Measurements from ENCODE around the gene THUMPD3. TPM values are rescaled to one million over a fixed set of nuclear protein-coding genes. Genes with fewer than 3 reads are reported as not detected.

THUMPD3 gene
- total and polyA plus RNA-seq, 9 of the 15 experiments (the other 6 are each of a cell fraction or from before 2014, with no cell fraction given) = 58.3 to 132 (median 113) TPM

DNA sequence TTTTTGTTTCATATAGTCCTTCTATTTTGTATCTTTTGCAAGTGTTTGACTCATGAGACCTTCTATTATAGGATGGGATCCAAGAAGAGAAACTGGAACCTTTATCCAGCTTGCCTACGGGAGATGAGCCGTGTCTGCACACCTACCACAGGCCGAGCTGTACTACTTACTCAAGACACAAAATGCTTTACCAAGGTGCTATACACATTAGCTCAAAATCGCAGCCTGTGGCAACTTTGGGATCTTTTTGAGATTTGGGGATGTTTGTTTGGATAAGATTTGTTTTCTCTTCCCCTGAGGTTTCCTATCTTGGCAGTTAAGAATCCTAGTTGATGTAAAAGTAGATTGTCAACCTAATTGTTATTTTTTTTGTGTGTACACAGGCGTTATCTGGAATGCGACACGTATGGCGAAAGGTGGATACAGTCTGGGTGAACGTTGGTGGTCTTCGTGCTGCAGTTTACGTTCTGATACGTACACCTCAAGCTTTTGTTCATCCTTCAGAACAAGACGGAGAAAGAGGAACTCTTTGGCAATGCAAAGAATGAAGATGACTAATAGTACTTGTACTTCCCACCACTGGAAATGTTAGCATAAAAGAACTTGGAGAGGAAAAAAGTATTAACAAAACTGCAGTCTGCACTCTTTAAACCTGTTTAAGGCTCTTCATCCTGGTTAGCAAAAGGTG, 21.4 kb downstream of the THUMPD3 start (continued):
- TF ChIP-seq ESRRA (IDR thresholded peaks at IDR 0.05; ENCODE audit: borderline replicate concordance, low read depth) (no peak), SMAD1 (IDR thresholded peaks at IDR 0.05; ENCODE audit: low read depth, low read length, partially characterized antibody) (no peak)
- TF ChIP-seq, protein P1, sequence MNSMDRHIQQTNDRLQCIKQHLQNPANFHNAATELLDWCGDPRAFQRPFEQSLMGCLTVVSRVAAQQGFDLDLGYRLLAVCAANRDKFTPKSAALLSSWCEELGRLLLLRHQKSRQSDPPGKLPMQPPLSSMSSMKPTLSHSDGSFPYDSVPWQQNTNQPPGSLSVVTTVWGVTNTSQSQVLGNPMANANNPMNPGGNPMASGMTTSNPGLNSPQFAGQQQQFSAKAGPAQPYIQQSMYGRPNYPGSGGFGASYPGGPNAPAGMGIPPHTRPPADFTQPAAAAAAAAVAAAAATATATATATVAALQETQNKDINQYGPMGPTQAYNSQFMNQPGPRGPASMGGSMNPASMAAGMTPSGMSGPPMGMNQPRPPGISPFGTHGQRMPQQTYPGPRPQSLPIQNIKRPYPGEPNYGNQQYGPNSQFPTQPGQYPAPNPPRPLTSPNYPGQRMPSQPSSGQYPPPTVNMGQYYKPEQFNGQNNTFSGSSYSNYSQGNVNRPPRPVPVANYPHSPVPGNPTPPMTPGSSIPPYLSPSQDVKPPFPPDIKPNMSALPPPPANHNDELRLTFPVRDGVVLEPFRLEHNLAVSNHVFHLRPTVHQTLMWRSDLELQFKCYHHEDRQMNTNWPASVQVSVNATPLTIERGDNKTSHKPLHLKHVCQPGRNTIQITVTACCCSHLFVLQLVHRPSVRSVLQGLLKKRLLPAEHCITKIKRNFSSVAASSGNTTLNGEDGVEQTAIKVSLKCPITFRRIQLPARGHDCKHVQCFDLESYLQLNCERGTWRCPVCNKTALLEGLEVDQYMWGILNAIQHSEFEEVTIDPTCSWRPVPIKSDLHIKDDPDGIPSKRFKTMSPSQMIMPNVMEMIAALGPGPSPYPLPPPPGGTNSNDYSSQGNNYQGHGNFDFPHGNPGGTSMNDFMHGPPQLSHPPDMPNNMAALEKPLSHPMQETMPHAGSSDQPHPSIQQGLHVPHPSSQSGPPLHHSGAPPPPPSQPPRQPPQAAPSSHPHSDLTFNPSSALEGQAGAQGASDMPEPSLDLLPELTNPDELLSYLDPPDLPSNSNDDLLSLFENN (IDR thresholded peaks at IDR 0.05; ENCODE audit: low read depth in 2 of 2, low read length in 2 of 2) = no peak

DNA sequence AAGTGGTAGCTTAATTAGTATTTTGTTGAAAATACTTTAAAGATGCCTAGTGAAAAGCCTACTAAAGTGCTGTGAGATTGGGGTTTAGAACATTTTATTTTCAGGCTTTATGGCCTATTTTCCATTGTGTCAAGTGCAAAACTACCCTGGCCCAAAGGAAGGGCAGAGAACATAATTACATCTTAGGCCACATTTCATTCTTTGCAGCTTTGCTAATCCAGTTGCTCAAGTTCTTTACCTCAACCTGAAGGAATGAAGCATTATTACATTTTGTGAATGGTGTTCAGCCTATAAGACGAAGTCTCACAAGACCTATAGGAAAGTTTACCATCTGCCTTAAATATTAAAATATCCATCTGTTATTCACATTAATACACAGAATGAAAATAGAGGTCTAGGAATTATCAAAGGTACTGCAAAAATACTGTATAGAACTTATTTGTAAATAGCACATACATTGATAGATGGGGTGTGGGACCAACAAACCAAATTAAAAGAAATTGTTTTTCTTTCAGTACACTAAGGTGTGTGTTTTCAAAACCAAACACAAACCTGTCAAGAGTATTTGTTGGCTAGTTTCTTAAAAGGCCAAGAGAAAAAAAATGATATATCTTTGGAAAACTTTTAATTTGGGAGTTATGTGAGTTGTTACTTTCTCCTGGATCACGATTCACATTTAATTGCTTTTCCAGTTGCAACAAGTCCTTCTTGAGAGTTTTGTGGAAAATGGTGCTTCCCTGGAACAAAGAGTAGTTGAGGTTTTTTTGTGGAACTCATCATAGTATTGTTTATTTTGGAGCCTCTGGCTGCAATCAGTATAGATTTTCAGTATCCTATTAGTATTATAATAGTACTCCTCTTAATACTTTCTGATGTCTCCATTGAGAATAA, 22.6 kb downstream of the THUMPD3 start:
- ATAC-seq (no peak), DNase-seq (ENCODE audit: extremely low read depth in 1 of 4, low spot score in 3 of 4) (no peak), FAIRE-seq (no peak)
- ChIA-PET CTCF (ENCODE audit: low intra/inter-chr PET ratio) (no interaction called here), POLR2A (interaction anchor here (0.6 to 3.4 kb wide), 9 partner anchors 10 to 471 kb away, joined by 3 to 83 read pairs (median 3); partner anchors contain the start of genes SETD5 and THUMPD3)
- peaks cover 29% of the 10 kb centered on the region for H3K79me2 ChIP-seq (ENCODE audit: control insufficient read depth, insufficient read depth, low read length)
- in situ Hi-C loops (cut with MboI) (no loop called here), intact Hi-C loops (cut with micrococcal nuclease) (loop anchor here (5.0 kb wide), 1 partner anchor 37 kb away; no protein-coding TSS in a partner anchor)
- BruUV-seq (replicated peaks) = no TSS peak
- no peaks in the 10 kb centered on the region for H3K4me1 ChIP-seq (replicated peaks in 1 of 2; ENCODE audit: control insufficient read depth in 2 of 2, insufficient read depth in 2 of 2, low read length in 2 of 2)
- peaks cover 91% of the 10 kb centered on the region for H3K36me3 ChIP-seq (ENCODE audit: control insufficient read depth, insufficient read depth, low read length)
- no peak overlapping the region for H3K9ac ChIP-seq (ENCODE audit: insufficient read depth in 1 of 2, low read depth in 2 of 2, low read length in 2 of 2)
- no peak overlapping the region for H3K4me3 ChIP-seq
- 94% methylated on average over 2 of the region's 2 CpGs for WGBS (ENCODE audit: insufficient coverage, low coverage, missing lambda C conversion rate)
- no peaks in the 10 kb centered on the region for H3K9me3 ChIP-seq (replicated peaks; ENCODE audit: control insufficient read depth, insufficient read depth, low read depth, low read length)
- no peak overlapping the region for H2AFZ ChIP-seq (ENCODE audit: low read depth, low read length)
- H3K27me3 ChIP-seq (ENCODE audit: control insufficient read depth in 2 of 2, insufficient read depth in 2 of 2, low read length in 2 of 2) = no peaks in the 10 kb centered on the region
- no peak overlapping the region; the same call in 2 of the 3 replicates for H3K27ac ChIP-seq (ENCODE audit: extremely low read depth, low read depth, low read length)
- no peak overlapping the region for H3K4me2 ChIP-seq (ENCODE audit: insufficient read depth, low read length)
- no peaks in the 10 kb centered on the region for H4K20me1 ChIP-seq (replicated peaks; ENCODE audit: control insufficient read depth, insufficient read depth, low read length)
- H3K9me1 ChIP-seq (ENCODE audit: control insufficient read depth, insufficient read depth, low read length) = no peaks in the 10 kb centered on the region
- no peak for TF ChIP-seq ZSCAN29 (IDR thresholded peaks at IDR 0.05)
- TF ChIP-seq POLR2H (tag; IDR thresholded peaks at IDR 0.05; ENCODE audit: low read depth) = peak; percentile 69
- no peak for TF ChIP-seq EP400 (IDR thresholded peaks at IDR 0.05)
- no peak for TF ChIP-seq TAF15 (IDR thresholded peaks at IDR 0.05; ENCODE audit: low read depth, low read length)
- TF ChIP-seq SUPT5H (IDR thresholded peaks at IDR 0.05) = peak; percentile 51; the same call in 1 of the 2 replicates
- peak; percentile 50; the same call in 1 of the 2 replicates for TF ChIP-seq FOXJ2 (tag; IDR thresholded peaks at IDR 0.05)
- TF ChIP-seq FOXK2 (conservative IDR thresholded peaks at IDR 0.05 in 1 of 2, IDR thresholded peaks at IDR 0.05 in 1 of 2; ENCODE audit: low read depth in 2 of 2) = no peak
- TF ChIP-seq CCNT2 (IDR thresholded peaks at IDR 0.05; ENCODE audit: borderline replicate concordance, extremely low read depth, insufficient read length, low read depth, low read length) = peak; percentile 16
- no peak for TF ChIP-seq GABPB2 (CRISPR knock-in tag; conservative IDR thresholded peaks at IDR 0.05)
- peak; percentile 35; the same call in 1 of the 2 replicates for TF ChIP-seq KHSRP (IDR thresholded peaks at IDR 0.05)
- no peak for TF ChIP-seq SOX6 (IDR thresholded peaks at IDR 0.05)
- no peak for TF ChIP-seq ZNF239 (CRISPR knock-in tag; IDR thresholded peaks at IDR 0.05)
- peak; percentile 38; the same call in 1 of the 2 replicates for TF ChIP-seq POLR2AphosphoS5 (IDR thresholded peaks at IDR 0.05; ENCODE audit: control insufficient read depth, insufficient read depth, low read depth, low read length)
- TF ChIP-seq PML (IDR thresholded peaks at IDR 0.05; ENCODE audit: low read length) = 0 out of 2 replicates have a peak, but pooled peaks have one; percentile 34
